H1 (cell line): ENCODE measurements around the gene NDC1. TPM values are rescaled to one million over a fixed set of nuclear protein-coding genes. Genes with fewer than 3 reads are reported as not detected.
A peak's percentile ranks its signal among the peaks of the same experiment; 100 is the strongest.

Experiments
- CTCF ChIA-PET: fragments of 300-600 bp; sonication (Branson Sonifier 250); formaldehyde crosslinking; loops from one replicate; lab custom pipeline; 2021; ENCODE audit not compliant: partially characterized antibody; lab: Charles Lee
- POLR2A ChIA-PET: fragments of 300-600 bp; sonication (Branson Sonifier 250); formaldehyde crosslinking; loops from one replicate; lab custom pipeline; 2021; ENCODE audit warnings: inconsistent platforms; ENCODE audit not compliant: partially characterized antibody; lab: Charles Lee
- DNase-seq, 2 experiments: peaks; one replicate each; pipeline versions ENCODE4 v3.0.0 to v3.0.0-alpha.2; 2010 to 2022; ENCODE audit warnings: low spot score in 2 of 2, low read depth in 1 of 2, mixed read lengths in 1 of 2
- FAIRE-seq: peaks from 2 replicates; lab custom pipeline; 2011; peaks lifted over from hg19 to GRCh38; lab: Jason Lieb, UNC
- H2AFZ ChIP-seq: 2 replicates; pipeline ENCODE4 v1.8.1; 2012; ENCODE audit warnings: low read length, inconsistent platforms
- H2AK5ac ChIP-seq: 2 replicates; pipeline ENCODE4 v1.6.1; 2013; ENCODE audit warnings: low read depth, low read length
- H2BK120ac ChIP-seq: replicated peaks from 2 replicates; pipeline ENCODE3; 2013; ENCODE audit warnings: low read depth, low read length, inconsistent platforms
- H2BK12ac ChIP-seq: 2 replicates; pipeline ENCODE4 v1.6.1; 2013; ENCODE audit warnings: low read depth, low read length
- H2BK15ac ChIP-seq: 2 replicates; pipeline ENCODE4 v1.6.1; 2013; ENCODE audit warnings: low read length
- H2BK20ac ChIP-seq: 2 replicates; pipeline ENCODE4 v1.6.1; 2013; ENCODE audit warnings: low read length
- H2BK5ac ChIP-seq: 2 replicates; pipeline ENCODE4 v1.6.1; 2013; ENCODE audit warnings: low read depth, low read length
- H3K14ac ChIP-seq: 2 replicates; pipeline ENCODE4 v1.6.1; 2013; ENCODE audit warnings: inconsistent platforms; ENCODE audit not compliant: insufficient read length
- H3K18ac ChIP-seq: 2 replicates; pipeline ENCODE4 v1.6.1; 2013; ENCODE audit warnings: low read length; ENCODE audit errors: extremely low read depth
- H3K23ac ChIP-seq: 2 replicates; pipeline ENCODE4 v1.6.1; 2013; ENCODE audit warnings: inconsistent platforms; ENCODE audit not compliant: insufficient read length
- H3K23me2 ChIP-seq: 2 replicates; pipeline ENCODE4 v1.6.1; 2013; ENCODE audit warnings: low read depth, low read length
- H3K27ac ChIP-seq: 2 replicates; pipeline ENCODE4 v1.6.1; 2011; ENCODE audit warnings: low read depth, low read length, inconsistent platforms
- H3K27me3 ChIP-seq, 4 experiments: replicated peaks in 1 of 4; 1 replicate in 1 of 4; 2 replicates in 3 of 4; pipeline versions ENCODE4 v1.6.1 to v1.8.1; 2011 to 2013; ENCODE audit warnings: low read length in 3 of 4, mild to moderate bottlenecking in 3 of 4, inconsistent platforms in 2 of 4, mixed read lengths in 2 of 4, moderate library complexity in 1 of 4; ENCODE audit not compliant: control insufficient read depth in 3 of 4, insufficient read depth in 3 of 4; ENCODE audit errors: extremely low read depth in 1 of 4
- H3K36me3 ChIP-seq, 4 experiments: 2 replicates each; pipeline versions ENCODE4 v1.6.1 to v1.8.1; 2011 to 2013; ENCODE audit warnings: mild to moderate bottlenecking in 4 of 4, low read length in 3 of 4, moderate library complexity in 2 of 4, control low read depth in 1 of 4, inconsistent platforms in 1 of 4; ENCODE audit not compliant: insufficient read depth in 4 of 4, control insufficient read depth in 2 of 4
- H3K4ac ChIP-seq: replicated peaks from 2 replicates; pipeline ENCODE3; 2013; ENCODE audit warnings: low read length, low read depth, mixed read lengths, inconsistent platforms; ENCODE audit not compliant: insufficient read length
- H3K4me1 ChIP-seq, 4 experiments: replicated peaks in 1 of 4; 1 replicate in 1 of 4; 2 replicates in 3 of 4; pipeline versions ENCODE4 v1.6.1 to v1.8.1; 2011 to 2013; ENCODE audit warnings: low read length in 3 of 4, inconsistent platforms in 2 of 4, mixed read lengths in 1 of 4; ENCODE audit not compliant: insufficient read depth in 4 of 4, control insufficient read depth in 3 of 4
- H3K4me2 ChIP-seq, 2 experiments: 2 replicates each; pipeline versions ENCODE4 v1.6.1 to v1.8.1; 2011 to 2013; ENCODE audit warnings: low read depth in 2 of 2, low read length in 2 of 2, control low read depth in 1 of 2, inconsistent platforms in 1 of 2, mild to moderate bottlenecking in 1 of 2; ENCODE audit not compliant: insufficient read depth in 1 of 2
- H3K4me3 ChIP-seq, 4 experiments: fragments of 200-600, 300-600 bp in 1 of 4; sonication (generic), shearing (Covaris generic), sonication (Bioruptor Twin) in 1 of 4; 2 replicates each; pipeline versions ENCODE4 v1.5.1 to v1.8.1; 2011 to 2016; ENCODE audit warnings: low read length in 4 of 4, low read depth in 3 of 4, control low read depth in 2 of 4, inconsistent platforms in 2 of 4, mild to moderate bottlenecking in 2 of 4, mixed read lengths in 1 of 4, moderate library complexity in 1 of 4; ENCODE audit not compliant: insufficient read depth in 2 of 4; ENCODE audit errors: extremely low read depth in 1 of 4
- H3K56ac ChIP-seq: replicated peaks from 2 replicates; pipeline ENCODE3; 2013; ENCODE audit warnings: low read depth, mild to moderate bottlenecking, mixed read lengths, low read length, inconsistent platforms; ENCODE audit not compliant: insufficient read length
- H3K79me1 ChIP-seq: 2 replicates; pipeline ENCODE4 v1.6.1; 2013; ENCODE audit warnings: low read depth, low read length, control low read depth
- H3K79me2 ChIP-seq, 2 experiments: 2 replicates each; pipeline versions ENCODE4 v1.6.1 to v1.8.1; 2012 to 2013; ENCODE audit warnings: low read length in 2 of 2, mild to moderate bottlenecking in 2 of 2, inconsistent platforms in 1 of 2; ENCODE audit not compliant: insufficient read depth in 2 of 2, control insufficient read depth in 1 of 2
- H3K9ac ChIP-seq, 4 experiments: replicated peaks in 1 of 4; 1 replicate in 1 of 4; 2 replicates in 3 of 4; pipeline versions ENCODE4 v1.6.1 to v1.8.1; 2011 to 2013; ENCODE audit warnings: low read depth in 3 of 4, low read length in 3 of 4, control low read depth in 2 of 4, mild to moderate bottlenecking in 2 of 4, moderate library complexity in 2 of 4, inconsistent platforms in 1 of 4; ENCODE audit errors: extremely low read depth in 1 of 4
- H3K9me3 ChIP-seq, 2 experiments: 2 replicates each; pipeline versions ENCODE4 v1.6.1 to v1.8.1; 2012 to 2013; ENCODE audit warnings: mild to moderate bottlenecking in 2 of 2, moderate library complexity in 2 of 2, control low read depth in 1 of 2, inconsistent platforms in 1 of 2, low read depth in 1 of 2, low read length in 1 of 2, mixed read lengths in 1 of 2; ENCODE audit not compliant: insufficient read depth in 2 of 2
- H4K20me1 ChIP-seq, 2 experiments: replicated peaks in 1 of 2; 2 replicates each; pipeline versions ENCODE3 to v1.8.1; 2011 to 2013; ENCODE audit warnings: inconsistent platforms in 2 of 2, low read length in 2 of 2, mild to moderate bottlenecking in 1 of 2; ENCODE audit not compliant: insufficient read depth in 2 of 2, control insufficient read depth in 1 of 2
- H4K5ac ChIP-seq: 2 replicates; pipeline ENCODE4 v1.6.1; 2013; ENCODE audit warnings: low read length, low read depth, mixed read lengths, inconsistent platforms; ENCODE audit not compliant: insufficient read length
- H4K8ac ChIP-seq: 2 replicates; pipeline ENCODE4 v1.8.0; 2013; ENCODE audit warnings: mild to moderate bottlenecking, moderate library complexity, low read length, inconsistent platforms; ENCODE audit not compliant: insufficient read depth; ENCODE audit errors: extremely low read depth
- H4K91ac ChIP-seq: replicated peaks from 2 replicates; pipeline ENCODE3; 2013; ENCODE audit warnings: low read length, mixed read lengths, inconsistent platforms; ENCODE audit not compliant: insufficient read length
- BCL11A ChIP-seq, 2 experiments: IDR thresholded peaks; one replicate each; pipeline ENCODE4 v1.6.1; 2011; ENCODE audit warnings: low read depth in 2 of 2, low read length in 2 of 2, mild to moderate bottlenecking in 2 of 2
- CEBPB ChIP-seq: IDR thresholded peaks from 2 replicates; pipeline ENCODE4 v1.6.1; 2012; ENCODE audit warnings: low read depth, low read length
- HDAC2 ChIP-seq, 2 experiments: fragments of 300-600 bp in 1 of 2; sonication (generic) in 1 of 2; IDR thresholded peaks; 2 replicates each; pipeline ENCODE4 v1.6.1; 2011 to 2012; ENCODE audit warnings: low read depth in 2 of 2, low read length in 2 of 2, mild to moderate bottlenecking in 2 of 2, moderate library complexity in 2 of 2, borderline replicate concordance in 1 of 2, inconsistent platforms in 1 of 2
- JUN ChIP-seq: IDR thresholded peaks from 2 replicates; pipeline ENCODE4 v1.6.1; 2011; ENCODE audit warnings: low read depth, mild to moderate bottlenecking, improper control_type of control experiment, low read length
- POLR2AphosphoS5 ChIP-seq: IDR thresholded peaks from 2 replicates; pipeline ENCODE4 v1.6.1; 2011; ENCODE audit warnings: low read depth, low read length
- SUZ12 ChIP-seq: fragments of 200-600 bp; sonication (generic); IDR thresholded peaks from 2 replicates; pipeline ENCODE4 v1.6.1; 2012; ENCODE audit warnings: mild to moderate bottlenecking, inconsistent platforms, low read length, moderate library complexity, mixed read lengths
- TBP ChIP-seq: IDR thresholded peaks from 2 replicates; pipeline ENCODE4 v1.6.1; 2011; ENCODE audit warnings: low read depth, low read length, improper control_type of control experiment
- WGBS, 2 experiments: shearing (Covaris generic) in 1 of 2; methylation state at CpG; one replicate each; pipeline versions ENCODE4 v1.1.6 to v1.1.7; 2013 to 2015; ENCODE audit warnings: low lambda C conversion rate in 2 of 2, mixed read lengths in 2 of 2, inconsistent platforms in 1 of 2, low coverage in 1 of 2, missing lambda C conversion rate in 1 of 2; ENCODE audit not compliant: insufficient replicate concordance in 2 of 2, insufficient coverage in 1 of 2, insufficient read length in 1 of 2; ENCODE audit errors: extremely low coverage in 1 of 2, missing lambda C conversion rate in 1 of 2; 5-methylcytosine and 5-hydroxymethylcytosine counted together
- polyA plus RNA-seq, 7 experiments: library from polyadenylated mRNA; depleted of rRNA in 3 of 7; stranded (reverse) in 5 of 7; unstranded in 2 of 7; fragments of >200 nt in 5 of 7; fragments of 200-250 nt in 2 of 7; gene quantifications; 1 replicate in 5 of 7; 2 replicates in 1 of 7; 4 replicates in 1 of 7; pipeline versions ENCODE4 v1.2.1 to v1.2.3, GENCODE V29; 2011 to 2013; ENCODE audit warnings: missing spikeins in 2 of 7, mixed read lengths in 2 of 7
- total RNA-seq: library from RNA; stranded (reverse); fragmentation: NEBNext Ultra II Directional; extraction: Animal tissue kit (Norgen Biotek cat#: 25700); gene quantifications from 2 replicates; pipeline ENCODE4 v1.2.1, GENCODE V29; 2021
- TF ChIP-seq, protein P1 (sequence below): IDR thresholded peaks from 2 replicates; pipeline ENCODE4 v1.6.1; 2012; ENCODE audit warnings: inconsistent platforms
- TF ChIP-seq, protein P2 (sequence below), 3 experiments: IDR thresholded peaks; 1 replicate in 2 of 3; 2 replicates in 1 of 3; pipeline versions ENCODE4 v1.5.1 to v1.6.1; 2011; ENCODE audit warnings: low read length in 3 of 3, mild to moderate bottlenecking in 3 of 3, inconsistent platforms in 2 of 3, low read depth in 1 of 3, moderate library complexity in 1 of 3; ENCODE audit not compliant: insufficient read depth in 1 of 3; ENCODE audit errors: control extremely low read depth in 1 of 3

Gene NDC1
- total and polyA plus RNA-seq, 2 of the 8 experiments (the other 6 are each of a cell fraction or from before 2014, with no cell fraction given) = 62.9 to 66.1 TPM

DNA sequence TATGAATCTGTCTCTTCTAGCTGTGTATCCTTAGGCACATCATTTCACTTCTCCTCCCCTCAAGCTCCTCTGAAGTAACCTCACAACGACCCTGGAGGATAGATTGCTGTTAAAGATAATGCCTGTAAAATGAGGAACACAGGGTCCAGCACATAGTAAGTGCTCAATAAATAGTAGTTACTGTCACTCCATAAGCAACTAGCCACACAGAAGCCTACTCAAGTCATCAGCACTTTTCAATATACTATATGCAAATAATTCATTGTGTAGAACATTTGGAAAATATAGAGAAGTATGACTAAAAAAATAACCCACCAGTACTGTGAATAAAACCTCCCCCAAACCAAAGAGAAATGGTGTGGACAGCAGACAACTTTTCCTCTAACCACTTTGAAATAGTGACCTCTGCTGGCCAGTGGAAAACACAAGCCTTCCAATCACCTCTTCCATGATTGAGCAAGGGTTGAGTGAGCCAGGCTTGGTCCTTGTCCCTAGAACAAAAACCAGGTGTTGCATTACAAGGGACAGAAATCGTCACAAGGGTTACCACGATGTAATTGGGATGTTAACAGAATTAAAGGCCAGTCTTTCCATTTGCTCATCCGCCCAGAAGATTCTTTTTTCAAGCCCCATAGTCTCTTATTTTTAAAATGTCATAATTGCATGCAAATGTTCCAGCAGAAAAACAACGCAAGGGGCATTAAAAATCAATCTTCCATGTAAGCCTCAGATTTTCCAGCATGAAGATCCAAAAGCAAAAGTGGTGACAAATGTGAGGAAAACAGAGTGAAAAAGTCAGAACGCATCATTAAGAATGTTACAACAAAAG, 83.4 kb downstream of the NDC1 start:
- Histone ChIP-seq H3K27ac (no peak overlapping the region), H2BK20ac (no peak overlapping the region), H3K79me2 (no peaks in the 10 kb centered on the region), H3K18ac (no peak overlapping the region), H3K56ac (no peak overlapping the region), H4K20me1 (no peaks in the 10 kb centered on the region), H3K4me1 (no peaks in the 10 kb centered on the region), H3K9ac (no peak overlapping the region), H2BK12ac (no peak overlapping the region), H2BK15ac (no peak overlapping the region), H3K36me3 (no peaks in the 10 kb centered on the region), H2AFZ (no peak overlapping the region), H3K79me1 (no peaks in the 10 kb centered on the region), H2AK5ac (no peak overlapping the region), H2BK120ac (no peak overlapping the region), H3K4ac (no peak overlapping the region), H4K91ac (no peak overlapping the region), H3K4me3 (no peak overlapping the region), H3K4me2 (no peak overlapping the region), H2BK5ac (no peak overlapping the region), H4K5ac (no peak overlapping the region), H3K9me3 (no peaks in the 10 kb centered on the region), H4K8ac (no peak overlapping the region), H3K23ac (no peak overlapping the region), H3K14ac (no peak overlapping the region), H3K23me2 (no peaks in the 10 kb centered on the region), H3K27me3 (no peaks in the 10 kb centered on the region)
- peak; percentile 86 for FAIRE-seq
- 47% methylated on average over 6 of the region's 6 CpGs; no CpG with 5 or more reads in 1 of the 2 experiments for WGBS, 2 experiments
- ChIA-PET CTCF (interaction anchor here (0.8 to 4.0 kb wide), 20 partner anchors 8 to 303 kb away, joined by 3 to 35 read pairs (median 4); no protein-coding TSS in a partner anchor), POLR2A (interaction anchor here (0.7 kb wide), 1 partner anchor 95 kb away, joined by 3 read pairs; no protein-coding TSS in a partner anchor)
- no peak for DNase-seq
- TF ChIP-seq TBP = no peak
- TF ChIP-seq CEBPB = peak; percentile 90
- no peak for TF ChIP-seq SUZ12
- TF ChIP-seq HDAC2 (IDR thresholded peaks at IDR 0.05; ENCODE audit: borderline replicate concordance in 1 of 2, low read depth in 2 of 2, low read length in 2 of 2) = no peak
- TF ChIP-seq, protein P1, sequence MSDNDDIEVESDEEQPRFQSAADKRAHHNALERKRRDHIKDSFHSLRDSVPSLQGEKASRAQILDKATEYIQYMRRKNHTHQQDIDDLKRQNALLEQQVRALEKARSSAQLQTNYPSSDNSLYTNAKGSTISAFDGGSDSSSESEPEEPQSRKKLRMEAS = no peak
- no peak for TF ChIP-seq BCL11A (IDR thresholded peaks at IDR 0.05; ENCODE audit: low read depth in 2 of 2, low read length in 2 of 2)
- TF ChIP-seq, protein P2, sequence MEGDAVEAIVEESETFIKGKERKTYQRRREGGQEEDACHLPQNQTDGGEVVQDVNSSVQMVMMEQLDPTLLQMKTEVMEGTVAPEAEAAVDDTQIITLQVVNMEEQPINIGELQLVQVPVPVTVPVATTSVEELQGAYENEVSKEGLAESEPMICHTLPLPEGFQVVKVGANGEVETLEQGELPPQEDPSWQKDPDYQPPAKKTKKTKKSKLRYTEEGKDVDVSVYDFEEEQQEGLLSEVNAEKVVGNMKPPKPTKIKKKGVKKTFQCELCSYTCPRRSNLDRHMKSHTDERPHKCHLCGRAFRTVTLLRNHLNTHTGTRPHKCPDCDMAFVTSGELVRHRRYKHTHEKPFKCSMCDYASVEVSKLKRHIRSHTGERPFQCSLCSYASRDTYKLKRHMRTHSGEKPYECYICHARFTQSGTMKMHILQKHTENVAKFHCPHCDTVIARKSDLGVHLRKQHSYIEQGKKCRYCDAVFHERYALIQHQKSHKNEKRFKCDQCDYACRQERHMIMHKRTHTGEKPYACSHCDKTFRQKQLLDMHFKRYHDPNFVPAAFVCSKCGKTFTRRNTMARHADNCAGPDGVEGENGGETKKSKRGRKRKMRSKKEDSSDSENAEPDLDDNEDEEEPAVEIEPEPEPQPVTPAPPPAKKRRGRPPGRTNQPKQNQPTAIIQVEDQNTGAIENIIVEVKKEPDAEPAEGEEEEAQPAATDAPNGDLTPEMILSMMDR (IDR thresholded peaks at IDR 0.05; ENCODE audit: control extremely low read depth in 1 of 3, insufficient read depth in 1 of 3, low read depth in 1 of 3, low read length in 3 of 3) = peak; percentile 26 to 82 (median 69)
- no peak for TF ChIP-seq POLR2AphosphoS5
- TF ChIP-seq JUN = no peak
